H9 (cell line): ENCODE data around the gene EPAS1. TPM values are rescaled to one million over a fixed set of nuclear protein-coding genes. Genes with fewer than 3 reads are reported as not detected.
A peak's percentile ranks its signal among the peaks of the same experiment; 100 is the strongest.

Experiments
- DNase-seq: peaks from one replicate; pipeline ENCODE4 v3.0.0-alpha.2; 2017
- H2AFZ ChIP-seq: one replicate; pipeline ENCODE4 v1.6.1; 2013; ENCODE audit warnings: mild to moderate bottlenecking, low read length, control low read depth, moderate library complexity
- H2AK5ac ChIP-seq: 2 replicates; pipeline ENCODE4 v1.6.1; 2013; ENCODE audit warnings: low read length, control low read depth, mixed read lengths; ENCODE audit not compliant: insufficient read length
- H2BK120ac ChIP-seq: one replicate; pipeline ENCODE4 v1.6.1; 2013; ENCODE audit warnings: low read depth, mild to moderate bottlenecking, low read length, control low read depth, inconsistent platforms; ENCODE audit not compliant: poor library complexity, severe bottlenecking
- H2BK12ac ChIP-seq: 2 replicates; pipeline ENCODE4 v1.6.1; 2013; ENCODE audit warnings: low read length, control low read depth, mixed read lengths, low read depth; ENCODE audit not compliant: insufficient read length
- H2BK15ac ChIP-seq: 2 replicates; pipeline ENCODE4 v1.6.1; 2013; ENCODE audit warnings: low read depth, low read length, control low read depth
- H2BK20ac ChIP-seq: one replicate; pipeline ENCODE4 v1.6.1; 2013; ENCODE audit warnings: low read depth, mild to moderate bottlenecking, low read length, control low read depth, inconsistent platforms; ENCODE audit not compliant: poor library complexity, severe bottlenecking
- H2BK5ac ChIP-seq: 2 replicates; pipeline ENCODE4 v1.6.1; 2013; ENCODE audit warnings: low read length, control low read depth, mixed read lengths; ENCODE audit not compliant: insufficient read length
- H3K14ac ChIP-seq: 2 replicates; pipeline ENCODE4 v1.6.1; 2013; ENCODE audit warnings: low read length, control low read depth; ENCODE audit not compliant: insufficient read depth
- H3K18ac ChIP-seq: 2 replicates; pipeline ENCODE4 v1.6.1; 2013; ENCODE audit warnings: low read depth, mild to moderate bottlenecking, mixed read lengths, low read length, control low read depth; ENCODE audit not compliant: insufficient read length
- H3K23ac ChIP-seq: 2 replicates; pipeline ENCODE4 v1.6.1; 2013; ENCODE audit warnings: low read length, control low read depth, mixed read lengths, low read depth; ENCODE audit not compliant: insufficient read length
- H3K23me2 ChIP-seq: 2 replicates; pipeline ENCODE4 v1.6.1; 2013; ENCODE audit warnings: low read depth, mild to moderate bottlenecking, mixed read lengths, low read length, control low read depth; ENCODE audit not compliant: insufficient read length, poor library complexity, severe bottlenecking
- H3K27ac ChIP-seq: 2 replicates; pipeline ENCODE4 v1.5.1; 2013; ENCODE audit warnings: low read length, control low read depth, mixed read lengths, low read depth; ENCODE audit not compliant: insufficient read length
- H3K27me3 ChIP-seq: 2 replicates; pipeline ENCODE4 v1.6.1; 2013; ENCODE audit warnings: low read length, control low read depth, inconsistent platforms; ENCODE audit not compliant: insufficient read depth
- H3K4ac ChIP-seq: 2 replicates; pipeline ENCODE4 v1.6.1; 2013; ENCODE audit warnings: low read depth, mild to moderate bottlenecking, control low read depth, inconsistent platforms, low read length, moderate library complexity
- H3K4me1 ChIP-seq: 2 replicates; pipeline ENCODE4 v1.6.1; 2013; ENCODE audit warnings: low read length, control low read depth, inconsistent platforms; ENCODE audit not compliant: insufficient read depth
- H3K4me2 ChIP-seq: 2 replicates; pipeline ENCODE4 v1.6.1; 2013; ENCODE audit warnings: low read length, control low read depth, mixed read lengths; ENCODE audit not compliant: insufficient read length, insufficient read depth
- H3K56ac ChIP-seq: 2 replicates; pipeline ENCODE4 v1.6.1; 2013; ENCODE audit warnings: low read depth, mild to moderate bottlenecking, mixed read lengths, low read length, control low read depth; ENCODE audit not compliant: insufficient read length
- H3K79me1 ChIP-seq: 2 replicates; pipeline ENCODE4 v1.6.1; 2013; ENCODE audit warnings: low read depth, mild to moderate bottlenecking, moderate library complexity, low read length, control low read depth, inconsistent platforms; ENCODE audit not compliant: insufficient read depth, poor library complexity, severe bottlenecking
- H3K79me2 ChIP-seq: 2 replicates; pipeline ENCODE4 v1.6.1; 2013; ENCODE audit warnings: low read length, control low read depth, inconsistent platforms; ENCODE audit not compliant: insufficient read depth
- H3K9ac ChIP-seq: 2 replicates; pipeline ENCODE4 v1.6.1; 2013; ENCODE audit warnings: low read length, control low read depth, mixed read lengths; ENCODE audit not compliant: insufficient read length; ENCODE audit errors: extremely low read depth
- H3K9me3 ChIP-seq: one replicate; pipeline ENCODE4 v1.6.1; 2013; ENCODE audit warnings: low read depth, low read length, inconsistent platforms; ENCODE audit not compliant: control insufficient read depth
- H3T11ph ChIP-seq: one replicate; pipeline ENCODE4 v1.6.1; 2013; ENCODE audit warnings: mild to moderate bottlenecking, low read length, control low read depth, inconsistent platforms
- H4K20me1 ChIP-seq: one replicate; pipeline ENCODE4 v1.6.1; 2013; ENCODE audit not compliant: control insufficient read depth, insufficient read length, insufficient read depth
- H4K5ac ChIP-seq: 2 replicates; pipeline ENCODE4 v1.6.1; 2013; ENCODE audit warnings: low read depth, mild to moderate bottlenecking, mixed read lengths, low read length, control low read depth; ENCODE audit not compliant: insufficient read length
- H4K8ac ChIP-seq: replicated peaks from 2 replicates; pipeline ENCODE4 v1.6.1; 2013; ENCODE audit warnings: low read length, control low read depth, mixed read lengths, low read depth; ENCODE audit not compliant: insufficient read length
- H4K91ac ChIP-seq: 2 replicates; pipeline ENCODE4 v1.6.1; 2013; ENCODE audit warnings: low read depth, mild to moderate bottlenecking, moderate library complexity, mixed read lengths, low read length, control low read depth; ENCODE audit not compliant: insufficient read length
- H3K27ac Mint-ChIP-seq, 3 experiments: 2 replicates in 2 of 3; 3 replicates in 1 of 3; pipeline ENCODE4 v1.8.0; 2020 to 2021; ENCODE audit warnings: mixed read lengths in 3 of 3, mild to moderate bottlenecking in 1 of 3, moderate library complexity in 1 of 3
- H3K27me3 Mint-ChIP-seq: 2 replicates; pipeline ENCODE4 v1.8.0; 2021; ENCODE audit warnings: low read depth, mild to moderate bottlenecking, moderate library complexity, mixed read lengths
- H3K36me3 Mint-ChIP-seq, 3 experiments: 2 replicates in 2 of 3; 3 replicates in 1 of 3; pipeline ENCODE4 v1.8.0; 2020 to 2021; ENCODE audit warnings: low read depth in 3 of 3, mixed read lengths in 3 of 3; ENCODE audit not compliant: insufficient read depth in 1 of 3
- H3K4me1 Mint-ChIP-seq, 2 experiments: 2 replicates each; pipeline ENCODE4 v1.8.0; 2020; ENCODE audit warnings: mixed read lengths in 2 of 2
- H3K4me3 Mint-ChIP-seq, 2 experiments: 2 replicates in 1 of 2; 3 replicates in 1 of 2; pipeline ENCODE4 v1.8.0; 2020 to 2021; ENCODE audit warnings: mild to moderate bottlenecking in 2 of 2, mixed read lengths in 2 of 2, moderate library complexity in 1 of 2
- H3K9me3 Mint-ChIP-seq, 2 experiments: 2 replicates in 1 of 2; 3 replicates in 1 of 2; pipeline ENCODE4 v1.8.0; 2020; ENCODE audit warnings: mild to moderate bottlenecking in 2 of 2, mixed read lengths in 2 of 2, moderate library complexity in 1 of 2
- CTCF ChIP-seq: fragments of 200-600 bp; sonication (generic); conservative IDR thresholded peaks from 3 replicates; pipeline ENCODE4 v1.8.0; 2021; ENCODE audit warnings: antibody characterized with exemption, mild to moderate bottlenecking
- WGBS: extraction: QIAGEN DNeasy Blood & Tissue Kit; methylation state at CpG from one replicate; pipeline ENCODE4 v1.1.7; 2013; ENCODE audit warnings: missing lambda C conversion rate, low lambda C conversion rate, mixed read lengths; ENCODE audit not compliant: insufficient read length; ENCODE audit errors: extremely low coverage; 5-methylcytosine and 5-hydroxymethylcytosine counted together
- total RNA-seq: library from RNA; stranded (reverse); gene quantifications from 2 replicates; pipeline ENCODE4 v1.2.1, GENCODE V29; 2021

EPAS1 gene
- total RNA-seq, 1 experiment from 2014 or later, result 1.1 TPM

DNA sequence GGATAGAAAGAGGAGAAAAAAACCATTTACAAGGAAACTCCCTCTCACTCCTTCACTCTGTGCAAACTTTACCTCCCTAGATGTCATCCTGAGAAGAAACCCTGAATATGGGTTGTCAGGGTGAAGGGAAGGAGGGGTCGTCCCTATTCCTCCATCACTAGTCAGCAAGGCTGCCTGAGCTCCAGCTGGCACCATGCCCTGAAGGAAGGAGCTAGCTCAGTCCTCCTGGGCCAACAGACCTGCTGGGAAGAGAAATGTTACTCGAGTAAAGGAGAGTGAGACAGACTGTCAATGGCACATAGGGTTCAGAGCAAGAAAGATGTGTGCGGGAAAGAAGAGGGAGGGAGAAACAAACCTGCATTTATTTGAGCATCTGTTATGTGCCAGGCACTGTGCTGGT is 18.3 kb upstream of the EPAS1 start:
- Histone ChIP-seq H3K18ac (no peak overlapping the region), H2BK5ac (no peak overlapping the region), H2BK20ac (no peak overlapping the region), H3K4ac (no peak overlapping the region), H2BK15ac (no peak overlapping the region), H2AK5ac (no peak overlapping the region), H2BK120ac (no peak overlapping the region), H3K79me2 (no peaks in the 10 kb centered on the region), H4K5ac (no peak overlapping the region), H3K9ac (no peak overlapping the region), H3K27me3 (no peaks in the 10 kb centered on the region), H4K91ac (no peak overlapping the region), H3K27ac (no peak overlapping the region), H3K9me3 (no peaks in the 10 kb centered on the region), H3K14ac (no peak overlapping the region), H3K23ac (no peak overlapping the region), H4K20me1 (no peaks in the 10 kb centered on the region), H2AFZ (no peak overlapping the region), H3K56ac (no peak overlapping the region), H3K23me2 (no peaks in the 10 kb centered on the region), H3K79me1 (no peaks in the 10 kb centered on the region), H3T11ph (no peak overlapping the region), H3K4me1 (no peaks in the 10 kb centered on the region), H3K4me2 (no peak overlapping the region), H2BK12ac (no peak overlapping the region), H4K8ac (no peak overlapping the region)
- no peak for DNase-seq
- H3K4me1 Mint-ChIP-seq, result peaks cover 0 to under 1% of the 10 kb centered on the region in 2 experiments; a peak in 2 of 4 replicates
- peaks cover 18% of the 10 kb centered on the region for H3K27me3 Mint-ChIP-seq
- no peaks in the 10 kb centered on the region for H3K9me3 Mint-ChIP-seq
- no peak overlapping the region for H3K4me3 Mint-ChIP-seq
- no CpG with 5 or more reads among the region's 3 CpGs for WGBS
- no peaks in the 10 kb centered on the region; a peak in 1 of 7 replicates for H3K36me3 Mint-ChIP-seq
- peak overlapping the region in 1 of 3 experiments; percentile 21; a peak in 1 of 7 replicates for H3K27ac Mint-ChIP-seq
- TF ChIP-seq CTCF, result no peak
